Embryonic facial prominence (tissue), 1 donor: Measurements from ENCODE around the gene SMAP2.

Source experiments
- DNase-seq: peaks from one replicate; pipeline ENCODE4 v3.0.0-alpha.2; 2016; ENCODE audit errors: extremely low spot score

SMAP2 gene

DNA sequence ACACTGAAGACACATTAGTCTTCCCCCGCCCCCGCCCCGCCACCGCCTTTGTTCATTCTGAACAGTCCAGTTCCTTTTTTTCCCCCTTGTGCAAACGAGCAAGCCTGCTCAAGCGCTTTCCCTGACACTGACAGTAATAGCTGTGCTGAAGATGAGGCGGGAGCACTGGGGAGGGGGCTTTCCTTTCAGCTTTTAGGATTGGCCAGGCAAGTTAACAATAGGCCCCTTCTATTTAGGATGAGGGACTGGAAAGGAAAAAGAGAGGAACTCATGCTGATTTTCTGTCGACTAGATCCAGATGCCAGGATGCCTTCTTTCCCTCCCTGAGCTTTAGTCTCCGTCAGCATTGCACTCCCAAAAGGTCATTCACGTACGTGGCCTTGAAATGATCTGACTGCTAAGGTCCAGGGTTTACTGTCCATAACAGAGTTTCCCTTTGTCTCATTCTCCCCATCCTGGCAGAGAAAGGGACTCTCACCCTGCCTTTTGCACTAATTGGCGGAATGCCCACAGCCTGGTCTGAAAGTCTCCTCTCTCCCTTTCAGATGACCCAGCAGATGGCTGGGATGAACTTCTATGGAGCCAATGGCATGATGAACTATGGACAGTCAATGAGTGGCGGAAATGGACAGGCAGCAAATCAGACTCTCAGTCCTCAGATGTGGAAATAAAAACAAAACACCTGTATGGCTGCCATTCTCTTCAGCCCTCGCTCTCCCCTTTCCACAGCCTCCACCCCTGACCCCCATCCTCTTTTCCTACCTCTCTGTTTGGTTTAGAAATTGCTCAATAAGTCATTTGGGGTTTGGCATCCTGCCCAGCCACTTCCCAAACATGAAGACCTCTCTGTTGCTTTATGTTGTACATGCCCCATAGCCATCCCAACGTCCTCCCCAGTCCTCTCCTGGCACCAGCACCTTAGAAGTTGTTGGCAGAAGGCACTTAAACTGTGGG lies 48.2 kb downstream of the SMAP2 start:
- no peak for DNase-seq

DNA sequence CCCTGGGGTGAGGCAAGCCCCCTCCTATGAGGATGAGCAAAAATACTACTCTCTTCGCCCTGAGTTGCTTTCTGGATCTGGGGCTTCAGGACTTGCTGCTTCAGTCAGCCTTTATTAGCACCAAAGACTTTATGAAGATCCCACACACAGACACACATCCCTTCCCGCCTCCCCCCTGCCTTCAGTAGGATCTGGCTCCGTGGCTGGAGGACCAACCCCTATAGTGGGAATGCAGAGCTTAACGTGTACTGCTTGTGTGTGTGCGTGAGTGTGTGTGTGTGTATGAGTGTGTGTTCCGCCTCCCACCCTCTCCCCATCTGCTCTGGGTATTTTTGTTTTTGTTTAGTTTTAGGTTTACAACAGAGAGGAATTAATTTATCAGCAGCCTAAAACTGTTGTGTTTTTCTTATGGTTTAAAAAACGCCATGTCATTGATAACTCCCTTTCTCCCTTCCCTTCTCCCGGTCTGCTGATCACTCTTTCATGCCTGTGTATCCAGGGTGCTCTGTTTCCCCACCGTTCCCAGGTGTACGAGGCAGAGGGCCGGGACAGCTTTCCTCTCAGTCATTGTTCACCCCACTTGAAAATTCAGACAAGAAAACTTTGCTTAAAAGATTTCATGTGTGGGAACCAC lies 49.2 kb downstream of the SMAP2 start:
- no peak for DNase-seq

DNA sequence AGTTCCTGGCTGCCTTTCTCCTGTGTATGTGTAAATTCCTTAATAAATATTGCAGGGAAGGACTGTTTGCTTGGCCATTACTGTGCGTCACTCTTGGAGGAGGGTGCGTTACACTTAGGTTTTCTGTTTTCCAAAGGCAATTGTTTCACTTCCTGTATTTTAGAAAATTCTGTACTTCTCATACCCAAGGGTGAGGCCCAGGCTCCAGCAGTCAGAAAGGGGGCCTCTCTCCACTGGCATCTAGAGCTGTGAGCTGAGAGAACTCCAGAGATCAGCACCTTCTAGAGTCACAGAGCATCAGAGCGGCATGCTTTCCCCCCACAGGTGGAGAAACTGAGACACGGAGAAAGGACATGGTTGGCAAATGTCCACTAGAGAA lies 49.7 kb downstream of the SMAP2 start:
- no peak for DNase-seq

DNA sequence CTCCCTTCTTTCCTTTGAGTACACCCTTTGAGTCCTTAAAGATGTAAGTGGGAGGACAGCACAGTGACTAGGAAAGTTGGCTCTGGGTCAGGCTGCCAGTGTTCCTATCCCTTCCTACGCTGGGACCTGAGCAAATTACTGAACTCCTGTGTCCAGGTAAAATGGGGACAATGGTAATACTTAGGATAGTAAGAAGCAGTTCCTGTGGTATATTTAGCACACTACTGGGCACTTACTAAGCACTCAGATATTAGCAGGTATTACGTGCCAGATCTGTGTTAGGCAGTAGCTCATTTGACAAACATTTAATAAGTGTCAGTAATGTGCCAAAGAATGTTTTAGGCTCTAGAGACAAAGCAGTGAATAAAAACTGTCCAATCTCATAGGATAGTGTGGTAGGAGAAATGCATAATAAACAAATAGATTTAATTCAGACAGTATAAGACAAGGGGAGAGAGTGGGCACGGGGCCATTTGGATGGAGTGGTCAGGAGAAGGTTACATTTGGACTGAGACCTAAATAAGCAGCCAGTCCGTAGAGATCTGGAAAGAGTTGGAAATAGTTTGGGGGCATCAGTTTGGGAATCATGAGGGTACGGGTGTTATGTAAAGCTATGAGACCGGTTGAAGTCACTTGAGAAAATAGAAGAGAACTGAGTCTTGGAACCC lies 50.6 kb downstream of the SMAP2 start:
- DNase-seq, result no peak

DNA sequence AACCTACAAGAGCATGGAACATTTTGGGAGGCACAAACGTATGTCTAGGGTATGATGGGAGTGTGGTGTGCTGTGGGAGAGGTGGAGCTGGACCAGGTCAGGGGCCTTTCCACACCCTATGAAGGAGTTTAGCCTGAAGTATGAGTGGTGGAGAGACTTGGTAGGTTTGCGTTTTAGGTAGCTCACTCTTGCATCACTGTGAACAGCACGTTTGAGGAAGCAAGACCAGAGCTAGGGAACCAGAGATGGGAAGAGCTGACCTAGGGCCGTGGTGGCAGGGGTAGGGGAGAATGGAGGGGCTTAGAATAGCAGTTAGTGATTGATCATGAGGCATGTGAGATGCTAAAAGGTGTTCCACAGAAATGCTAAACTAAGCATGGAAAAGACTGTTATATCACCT lies 51.7 kb downstream of the SMAP2 start:
- DNase-seq, result no peak

DNA sequence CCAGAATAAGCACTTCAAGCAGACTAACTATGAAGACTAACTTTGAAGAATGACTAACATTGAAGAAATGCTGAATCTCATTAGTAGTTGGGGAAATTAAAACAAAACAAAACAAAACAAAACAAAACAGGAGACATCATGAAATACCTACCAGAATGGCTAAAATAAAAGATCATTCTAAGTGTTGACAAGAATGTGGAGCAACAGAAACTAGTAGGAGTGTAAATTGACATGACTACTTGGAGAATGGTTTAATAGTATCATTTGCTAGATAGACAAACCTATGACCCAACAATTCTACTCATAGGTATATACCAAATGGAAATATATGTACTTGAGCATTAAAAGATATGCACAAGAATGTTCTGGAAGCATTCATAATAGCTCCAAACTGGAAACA lies 57.9 kb downstream of the SMAP2 start:
- no peak for DNase-seq

DNA sequence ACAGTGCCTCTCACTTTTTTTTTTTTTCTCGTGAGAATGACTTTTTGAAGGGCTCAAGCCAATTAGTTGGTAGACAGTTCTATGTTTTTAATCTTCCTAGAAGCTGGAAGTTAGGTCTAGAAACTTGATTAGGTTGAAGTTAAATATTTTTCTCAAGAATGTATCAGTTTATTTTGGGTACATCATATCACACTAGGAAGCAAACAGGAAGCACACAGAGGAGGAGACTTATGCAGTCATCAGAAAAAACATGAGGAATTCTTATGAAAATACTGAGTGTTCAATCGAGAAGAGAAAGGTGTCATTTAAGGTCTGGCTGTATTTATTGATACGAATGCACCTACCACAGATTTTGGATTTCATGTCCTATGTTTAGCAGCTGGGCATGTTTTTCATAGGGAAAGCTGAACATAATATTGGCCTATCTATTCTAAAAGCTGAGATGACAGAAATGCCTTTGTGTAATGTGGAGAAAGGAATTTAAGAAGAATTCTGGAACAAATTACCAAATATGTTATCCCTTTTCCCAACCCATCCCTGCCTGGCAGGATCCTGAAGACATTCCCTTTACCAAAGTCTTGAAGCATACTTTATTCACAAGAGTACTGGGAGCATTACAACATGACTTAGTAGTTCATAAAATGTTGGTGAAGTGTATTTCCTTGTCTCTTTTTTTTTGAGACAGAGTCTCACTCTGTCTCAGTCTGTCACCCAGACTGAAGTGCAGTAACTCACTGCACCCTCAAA lies 59.3 kb downstream of the SMAP2 start:
- DNase-seq, result no peak

DNA sequence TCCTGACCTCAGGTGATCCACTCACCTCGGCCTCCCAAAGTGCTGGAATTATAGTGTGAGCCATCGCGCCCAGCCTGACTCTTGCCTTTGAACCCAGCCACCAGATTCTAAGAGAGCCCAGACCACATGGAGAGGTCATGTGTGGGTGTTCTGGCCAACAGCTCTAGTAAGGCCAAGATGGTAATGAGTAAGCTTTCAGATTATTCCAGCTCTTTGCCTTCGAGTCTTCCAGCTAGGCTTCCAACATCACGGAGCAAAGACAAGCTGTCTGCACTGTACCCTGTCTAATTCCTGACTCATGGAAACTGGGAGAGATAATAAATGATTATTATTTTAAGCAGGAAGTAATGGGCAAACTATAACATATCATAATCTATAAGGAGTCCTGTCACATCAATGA lies 61.9 kb downstream of the SMAP2 start:
- no peak for DNase-seq

DNA sequence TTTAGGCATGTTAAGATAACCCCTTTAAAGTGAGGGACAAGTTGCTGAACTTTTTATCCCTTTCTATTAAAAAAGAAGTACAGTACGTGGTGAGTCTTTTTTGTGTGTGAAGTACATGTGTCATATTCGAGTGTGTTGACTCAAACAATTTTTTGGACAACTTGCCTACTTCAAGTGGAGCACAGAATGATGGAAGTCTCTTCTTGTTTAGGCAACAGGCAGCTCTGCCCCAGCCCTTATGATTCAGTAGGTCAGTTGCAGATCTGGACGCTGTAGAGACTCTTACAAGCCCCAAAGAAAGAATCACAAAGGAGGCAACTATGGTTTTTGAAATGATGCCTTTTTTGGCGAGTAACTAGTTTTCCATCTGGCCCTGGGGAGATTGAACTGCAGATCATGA lies 62.3 kb downstream of the SMAP2 start:
- DNase-seq, result no peak

DNA sequence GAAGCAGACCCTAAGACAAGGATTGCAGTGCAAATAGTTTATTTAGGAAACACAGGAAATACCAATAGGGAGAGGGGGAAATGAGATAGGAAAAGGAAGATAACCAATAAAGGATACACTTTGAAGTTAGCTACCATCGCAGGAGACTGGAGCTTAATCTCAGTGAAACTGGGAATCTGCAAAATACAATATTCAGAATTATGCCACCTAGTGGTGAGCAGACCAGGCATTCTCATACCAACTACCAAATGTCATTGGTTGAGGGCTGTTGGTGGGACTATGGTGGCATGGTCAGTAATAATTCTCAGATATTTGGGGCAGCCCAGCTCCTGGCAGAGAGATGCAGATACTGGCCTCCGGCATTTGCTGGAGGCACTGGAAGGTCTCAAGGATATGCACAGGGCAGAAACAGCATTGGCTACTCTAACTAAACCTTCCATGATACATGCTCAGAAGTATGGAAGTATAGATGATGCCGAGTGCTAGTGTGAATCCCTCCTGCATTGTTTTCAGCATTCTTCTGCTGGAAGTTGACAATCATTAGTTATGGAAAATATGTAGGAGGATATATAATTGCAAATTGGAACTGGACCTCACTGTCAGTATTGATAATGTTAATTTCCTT lies 65.0 kb downstream of the SMAP2 start:
- DNase-seq, result no peak

DNA sequence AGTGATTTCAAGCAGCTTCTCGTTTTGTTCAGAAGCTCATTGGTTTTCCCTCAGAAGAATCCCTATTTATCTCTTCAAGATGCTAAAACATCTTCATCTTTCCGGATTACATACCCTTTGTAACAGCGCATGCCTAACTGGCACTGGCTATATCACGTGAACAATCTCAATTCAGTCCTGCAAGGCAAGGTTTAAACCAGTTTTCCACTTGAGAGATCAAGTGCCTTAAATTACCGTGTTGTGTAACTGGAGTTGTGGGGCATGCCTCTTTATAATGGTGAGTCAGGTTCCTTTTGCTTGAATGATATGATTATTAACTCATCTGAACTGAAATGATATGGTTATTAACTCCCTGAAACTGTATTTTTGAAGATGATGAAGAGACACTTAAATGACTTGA lies 65.7 kb downstream of the SMAP2 start:
- DNase-seq, result no peak

DNA sequence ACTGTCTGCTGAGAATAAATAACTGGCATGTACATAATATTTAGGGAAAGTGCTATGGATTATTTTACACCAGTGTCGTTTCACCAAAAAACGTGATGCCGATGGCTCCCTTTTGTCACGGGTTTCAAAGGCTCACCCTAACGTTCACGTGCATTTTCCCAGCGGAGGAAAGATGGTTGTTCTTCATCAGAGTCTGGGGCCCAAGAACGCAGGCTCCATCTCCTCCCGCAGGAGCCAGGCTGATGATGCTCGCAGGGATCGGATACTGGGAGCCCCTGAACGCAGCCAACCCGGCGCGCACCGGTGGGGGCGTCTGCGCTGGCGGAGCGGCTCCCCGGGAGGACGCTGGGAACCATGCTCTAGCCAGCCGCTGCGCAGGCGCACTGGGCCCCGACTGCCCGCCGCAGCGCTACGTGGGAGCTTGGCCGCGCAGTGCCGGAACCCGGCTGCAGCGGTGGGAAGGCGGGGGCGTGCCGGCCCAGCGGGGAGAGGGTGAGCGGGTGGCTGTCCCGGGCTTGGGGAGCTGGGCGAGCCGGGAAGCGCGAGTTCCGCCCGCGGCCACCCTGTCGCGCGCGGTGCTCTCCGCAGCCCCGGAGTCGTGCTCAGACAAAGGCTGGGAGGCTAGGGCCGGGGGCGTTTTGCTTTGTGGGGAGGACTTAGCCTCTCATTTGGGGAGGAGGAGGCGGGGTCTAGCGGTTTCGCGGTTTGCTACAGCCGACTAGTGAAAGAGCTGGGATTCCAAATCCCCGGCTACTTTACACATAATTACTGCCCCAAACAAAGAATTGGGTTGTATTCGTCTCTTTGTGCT lies 76.4 kb downstream of the SMAP2 start, which contains the start of gene ZFP69B:
TSS of gene ZFP69B (plus strand) at position 793 of the 811 bp plus-strand sequence. CDS start 486 bp downstream, outside the sequence.
- DNase-seq, result peak; percentile 80

DNA sequence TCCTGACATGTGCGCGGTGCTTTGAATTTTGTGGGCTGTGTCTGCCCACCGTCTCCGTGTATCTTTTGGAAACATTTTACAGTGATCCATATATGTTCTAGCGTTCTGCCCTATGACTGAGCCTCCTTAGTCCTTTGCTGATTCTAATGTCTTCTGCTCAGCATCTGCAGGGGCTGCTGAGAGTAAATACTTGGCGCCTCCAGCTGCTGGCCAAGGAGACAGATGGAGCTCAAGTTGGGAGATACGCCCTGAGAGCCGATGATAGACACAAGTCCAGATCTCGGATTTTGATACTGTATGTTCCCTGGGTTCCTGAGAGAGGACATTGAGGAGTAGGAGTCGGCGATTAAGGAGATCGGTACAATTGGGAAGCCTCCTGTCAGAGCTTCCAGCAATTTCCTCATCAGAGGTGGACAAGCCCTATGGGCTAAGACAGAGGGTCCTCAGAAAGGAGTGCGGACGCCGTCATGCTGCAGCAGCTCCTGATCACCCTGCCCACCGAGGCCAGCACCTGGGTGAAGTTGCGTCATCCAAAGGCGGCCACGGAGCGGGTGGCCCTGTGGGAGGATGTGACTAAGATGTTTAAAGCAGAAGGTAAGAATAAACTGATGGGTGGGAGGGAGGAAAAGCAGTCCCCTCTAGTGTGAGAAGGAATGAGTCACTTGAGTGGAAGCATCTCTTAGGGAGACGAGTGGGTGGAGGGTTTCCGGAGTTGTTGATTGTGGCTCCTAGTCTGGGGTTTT lies 77.1 kb downstream of the SMAP2 start:
- DNase-seq, result no peak

DNA sequence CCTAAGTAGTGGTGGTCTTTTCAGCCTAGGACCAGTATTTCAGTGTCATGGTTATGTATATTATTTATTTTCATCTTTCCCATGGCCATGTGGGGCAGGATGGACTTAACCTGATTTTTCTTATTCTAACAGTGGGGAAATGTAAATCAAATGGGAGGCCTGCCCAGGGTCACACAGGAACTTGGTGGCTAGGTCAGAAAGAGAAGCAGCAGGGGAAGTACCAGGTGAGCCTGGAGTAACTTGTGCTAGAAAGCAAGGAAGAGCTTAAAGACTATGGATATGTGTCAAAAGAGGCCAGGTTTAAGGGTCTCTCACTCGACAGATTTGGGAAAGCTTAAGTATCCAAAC lies 77.7 kb downstream of the SMAP2 start:
- DNase-seq, result no peak

DNA sequence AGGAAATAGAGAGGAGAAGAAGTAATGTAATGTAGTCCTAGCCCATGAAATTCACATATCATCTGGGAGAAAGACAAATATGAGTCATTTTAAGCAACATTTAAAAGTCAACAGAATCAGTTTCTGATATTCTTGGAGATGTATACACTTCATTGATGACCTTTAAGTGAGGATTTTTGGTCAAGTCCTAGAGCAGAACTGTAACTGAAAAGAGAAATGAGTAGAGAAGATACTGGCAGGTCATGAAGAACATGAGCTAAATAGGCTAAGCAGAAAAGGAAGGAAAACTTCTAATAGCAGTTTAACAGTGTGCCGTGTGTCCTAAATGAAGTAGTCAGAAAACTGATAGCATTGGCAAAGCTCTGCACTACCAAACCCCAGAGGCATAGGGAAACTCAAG lies 81.3 kb downstream of the SMAP2 start:
- no peak for DNase-seq

DNA sequence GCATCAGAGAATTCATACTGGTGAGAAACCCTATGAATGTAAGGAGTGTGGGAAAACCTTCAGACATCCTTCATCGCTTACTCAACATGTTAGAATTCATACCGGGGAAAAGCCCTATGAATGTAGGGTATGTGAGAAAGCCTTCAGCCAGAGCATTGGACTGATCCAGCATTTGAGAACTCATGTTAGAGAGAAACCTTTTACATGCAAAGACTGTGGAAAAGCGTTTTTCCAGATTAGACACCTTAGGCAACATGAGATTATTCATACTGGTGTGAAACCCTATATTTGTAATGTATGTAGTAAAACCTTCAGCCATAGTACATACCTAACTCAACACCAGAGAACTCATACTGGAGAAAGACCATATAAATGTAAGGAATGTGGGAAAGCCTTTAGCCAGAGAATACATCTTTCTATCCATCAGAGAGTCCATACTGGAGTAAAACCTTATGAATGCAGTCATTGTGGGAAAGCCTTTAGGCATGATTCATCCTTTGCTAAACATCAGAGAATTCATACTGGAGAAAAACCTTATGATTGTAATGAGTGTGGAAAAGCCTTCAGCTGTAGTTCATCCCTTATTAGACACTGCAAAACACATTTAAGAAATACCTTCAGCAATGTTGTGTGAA lies 89.5 kb downstream of the SMAP2 start:
- DNase-seq, result no peak

DNA sequence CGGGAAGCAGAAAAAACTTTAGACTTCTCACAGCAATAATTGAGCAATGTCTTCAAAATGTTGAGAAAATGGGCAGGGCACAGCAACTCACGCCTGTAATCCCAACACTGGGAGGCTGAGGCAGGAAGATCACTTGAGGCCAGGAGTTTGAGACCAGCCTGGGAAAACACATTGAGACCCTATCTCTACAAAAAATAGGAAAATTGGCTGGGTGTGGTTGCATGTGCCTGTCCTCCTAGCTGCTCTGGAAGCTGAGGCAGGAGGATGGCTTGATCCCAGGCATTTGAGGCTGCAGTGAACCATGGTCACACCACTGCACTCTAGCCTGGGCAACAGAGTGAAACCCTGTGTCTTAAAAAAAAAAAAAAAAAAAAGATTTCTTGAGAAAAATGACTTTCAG lies 95.8 kb downstream of the SMAP2 start:
- DNase-seq, result no peak
